ENCODE measurements around the gene NMRAL1. TPM values are rescaled to one million over a fixed set of nuclear protein-coding genes. Genes with fewer than 3 reads are reported as not detected.
A peak's percentile ranks its signal among the peaks of the same experiment; 100 is the strongest.

NMRAL1 gene
- total RNA-seq, 6 donors from 2014 or later = 34.4 to 80.7 (median 43.3) TPM

GRCh38 chr16:4461250-4462085, 13.0 kb downstream of the NMRAL1 start:
- DNase-seq = peak in 1 of 2 donors; percentile 70
- TF ChIP-seq POLR2AphosphoS5 (IDR thresholded peaks at IDR 0.05) = no peak
- TF ChIP-seq CTCF (IDR thresholded peaks at IDR 0.05) = no peak
- TF ChIP-seq EP300 (IDR thresholded peaks at IDR 0.05) = no peak
- no peak for TF ChIP-seq POLR2A (IDR thresholded peaks at IDR 0.05)
- no peak for ATAC-seq (ENCODE audit: low FRiP score in 2 of 2)
- H3K4me3 ChIP-seq = no peak overlapping the region
- no peaks in the 10 kb centered on the region for H3K9me3 ChIP-seq
- no peak overlapping the region for H3K27ac ChIP-seq
- H3K36me3 ChIP-seq = peaks cover 4 to 77% (median 50%) of the 10 kb centered on the region in 4 donors
- peaks cover 0 to 13% (median 6%) of the 10 kb centered on the region in 4 donors for H3K4me1 ChIP-seq
- H3K27me3 ChIP-seq = no peaks in the 10 kb centered on the region
- WGBS, 2 donors = 74 to 82% methylated on average over 13 to 27 of the region's 27 CpGs

GRCh38 chr16:4460936-4461249, 13.5 kb downstream of the NMRAL1 start:
- H3K4me3 ChIP-seq = no peak overlapping the region
- peaks cover 4 to 77% (median 50%) of the 10 kb centered on the region in 4 donors for H3K36me3 ChIP-seq
- ATAC-seq (ENCODE audit: low FRiP score in 2 of 2) = no peak
- TF ChIP-seq POLR2A (IDR thresholded peaks at IDR 0.05) (no peak), CTCF (IDR thresholded peaks at IDR 0.05) (no peak), POLR2AphosphoS5 (IDR thresholded peaks at IDR 0.05) (no peak), EP300 (IDR thresholded peaks at IDR 0.05) (no peak)
- 87 to 92% methylated on average over 4 to 5 of the region's 5 CpGs for WGBS, 2 donors
- peaks cover 0 to 13% (median 6%) of the 10 kb centered on the region in 4 donors for H3K4me1 ChIP-seq
- no peaks in the 10 kb centered on the region for H3K9me3 ChIP-seq
- no peak for DNase-seq
- H3K27me3 ChIP-seq = no peaks in the 10 kb centered on the region
- H3K27ac ChIP-seq = no peak overlapping the region

- Histone ChIP-seq H3K9me3 (no peaks in the 10 kb centered on the region), H3K27me3 (no peaks in the 10 kb centered on the region), H3K27ac (no peak overlapping the region), H3K36me3 (peaks cover 0 to 78% (median 49%) of the 10 kb centered on the region in 4 donors), H3K4me1 (peaks cover 0 to 13% (median 6%) of the 10 kb centered on the region in 4 donors), H3K4me3 (no peak overlapping the region)
- no peak for ATAC-seq (ENCODE audit: low FRiP score in 2 of 2)
- WGBS, 2 donors = 87% methylated on average over 10 of the region's 10 CpGs; no CpG with 5 or more reads in 1 of the 2 donors
- DNase-seq = no peak
- TF ChIP-seq POLR2A (IDR thresholded peaks at IDR 0.05) (no peak), POLR2AphosphoS5 (IDR thresholded peaks at IDR 0.05) (no peak), EP300 (IDR thresholded peaks at IDR 0.05) (no peak), CTCF (IDR thresholded peaks at IDR 0.05) (no peak)
Observed at GRCh38 chr16:4455951-4456350, 18.5 kb downstream of the NMRAL1 start.

GRCh38 chr16:4455081-4455480, 19.3 kb downstream of the NMRAL1 start:
- Histone ChIP-seq H3K9me3 (no peaks in the 10 kb centered on the region), H3K27me3 (no peaks in the 10 kb centered on the region), H3K4me1 (peaks cover 0 to 13% (median 6%) of the 10 kb centered on the region in 4 donors), H3K4me3 (no peak overlapping the region), H3K27ac (no peak overlapping the region), H3K36me3 (peaks cover 7 to 83% (median 57%) of the 10 kb centered on the region in 4 donors)
- TF ChIP-seq POLR2AphosphoS5 (IDR thresholded peaks at IDR 0.05) (no peak), POLR2A (IDR thresholded peaks at IDR 0.05) (no peak), EP300 (IDR thresholded peaks at IDR 0.05) (no peak), CTCF (IDR thresholded peaks at IDR 0.05) (no peak)
- ATAC-seq (ENCODE audit: low FRiP score in 2 of 2) (no peak), DNase-seq (peak in 1 of 2 donors; percentile 60)
- 92 to 100% methylated on average over 5 to 14 of the region's 14 CpGs for WGBS, 2 donors

Measured in upper lobe of left lung (tissue), 6 donors.